ENCODE data around the gene ATF4. TPM values are rescaled to one million over a fixed set of nuclear protein-coding genes. Genes with fewer than 3 reads are reported as not detected.

ATF4 gene
- total RNA-seq, 1 donor from 2014 or later: 246 TPM

DNA sequence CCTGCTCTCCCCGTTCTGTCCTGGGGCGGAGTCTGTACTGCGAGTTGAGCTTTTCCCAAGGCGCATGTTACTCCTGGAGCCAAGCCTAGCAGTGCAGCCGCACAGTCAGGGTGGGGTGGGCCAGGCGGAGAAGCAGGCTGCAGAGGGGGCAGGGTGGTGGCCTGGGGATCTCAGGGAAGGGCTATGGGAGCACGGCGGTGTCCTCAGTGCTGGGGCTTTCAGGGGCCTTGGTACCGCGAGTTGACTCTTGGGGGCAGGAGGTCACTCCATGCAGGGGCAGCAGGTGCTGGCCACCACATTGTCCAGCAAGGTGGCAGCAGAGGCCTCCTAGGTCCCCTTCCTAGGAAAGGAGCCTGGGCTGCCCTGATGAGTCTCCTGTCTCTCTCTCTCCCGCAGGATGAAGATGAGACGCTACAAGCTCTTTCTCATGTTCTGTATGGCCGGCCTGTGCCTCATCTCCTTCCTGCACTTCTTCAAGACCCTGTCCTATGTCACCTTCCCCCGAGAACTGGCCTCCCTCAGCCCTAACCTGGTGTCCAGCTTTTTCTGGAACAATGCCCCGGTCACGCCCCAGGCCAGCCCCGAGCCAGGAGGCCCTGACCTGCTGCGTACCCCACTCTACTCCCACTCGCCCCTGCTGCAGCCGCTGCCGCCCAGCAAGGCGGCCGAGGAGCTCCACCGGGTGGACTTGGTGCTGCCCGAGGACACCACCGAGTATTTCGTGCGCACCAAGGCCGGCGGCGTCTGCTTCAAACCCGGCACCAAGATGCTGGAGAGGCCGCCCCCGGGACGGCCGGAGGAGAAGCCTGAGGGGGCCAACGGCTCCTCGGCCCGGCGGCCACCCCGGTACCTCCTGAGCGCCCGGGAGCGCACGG, 33.2 kb upstream of the ATF4 start:
- Histone ChIP-seq H3K4me1 (no peaks in the 10 kb centered on the region), H3K9me3 (no peaks in the 10 kb centered on the region), H3K36me3 (no peaks in the 10 kb centered on the region), H3K4me3 (no peak overlapping the region), H3K27me3 (no peaks in the 10 kb centered on the region), H3K27ac (no peak overlapping the region)
- no peak for TF ChIP-seq CTCF (IDR thresholded peaks at IDR 0.05)
- no peak for TF ChIP-seq POLR2A (IDR thresholded peaks at IDR 0.05)
- TF ChIP-seq POLR2AphosphoS5 (IDR thresholded peaks at IDR 0.05; ENCODE audit: insufficient read depth in 1 of 2, low read depth in 1 of 2): no peak
- intact Hi-C loops (cut with DNase I): no loop called here
- no peak for DNase-seq (ENCODE audit: extremely low spot score in 2 of 2)

DNA sequence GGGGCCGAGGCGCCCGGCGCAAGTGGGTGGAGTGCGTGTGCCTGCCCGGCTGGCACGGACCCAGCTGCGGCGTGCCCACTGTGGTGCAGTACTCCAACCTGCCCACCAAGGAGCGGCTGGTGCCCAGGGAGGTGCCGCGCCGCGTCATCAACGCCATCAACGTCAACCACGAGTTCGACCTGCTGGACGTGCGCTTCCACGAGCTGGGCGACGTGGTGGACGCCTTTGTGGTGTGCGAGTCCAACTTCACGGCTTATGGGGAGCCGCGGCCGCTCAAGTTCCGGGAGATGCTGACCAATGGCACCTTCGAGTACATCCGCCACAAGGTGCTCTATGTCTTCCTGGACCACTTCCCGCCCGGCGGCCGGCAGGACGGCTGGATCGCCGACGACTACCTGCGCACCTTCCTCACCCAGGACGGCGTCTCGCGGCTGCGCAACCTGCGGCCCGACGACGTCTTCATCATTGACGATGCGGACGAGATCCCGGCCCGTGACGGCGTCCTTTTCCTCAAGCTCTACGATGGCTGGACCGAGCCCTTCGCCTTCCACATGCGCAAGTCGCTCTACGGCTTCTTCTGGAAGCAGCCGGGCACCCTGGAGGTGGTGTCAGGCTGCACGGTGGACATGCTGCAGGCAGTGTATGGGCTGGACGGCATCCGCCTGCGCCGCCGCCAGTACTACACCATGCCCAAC, 32.4 kb upstream of the ATF4 start:
- Histone ChIP-seq H3K36me3 (no peaks in the 10 kb centered on the region), H3K27ac (no peak overlapping the region), H3K4me1 (no peaks in the 10 kb centered on the region), H3K9me3 (no peaks in the 10 kb centered on the region), H3K27me3 (no peaks in the 10 kb centered on the region), H3K4me3 (no peak overlapping the region)
- TF ChIP-seq POLR2AphosphoS5 (IDR thresholded peaks at IDR 0.05; ENCODE audit: insufficient read depth in 1 of 2, low read depth in 1 of 2) (no peak), CTCF (IDR thresholded peaks at IDR 0.05) (no peak), POLR2A (IDR thresholded peaks at IDR 0.05) (no peak)
- intact Hi-C loops (cut with DNase I): no loop called here
- no peak for DNase-seq (ENCODE audit: extremely low spot score in 2 of 2)

GRCh38 chr22:39488563-39489083, 31.7 kb upstream of the ATF4 start:
- H3K36me3 ChIP-seq: no peaks in the 10 kb centered on the region
- no peak overlapping the region for H3K27ac ChIP-seq
- H3K9me3 ChIP-seq: no peaks in the 10 kb centered on the region
- H3K27me3 ChIP-seq: no peaks in the 10 kb centered on the region
- DNase-seq (ENCODE audit: extremely low spot score in 2 of 2): no peak
- H3K4me3 ChIP-seq: no peak overlapping the region
- intact Hi-C loops (cut with DNase I): no loop called here
- TF ChIP-seq POLR2AphosphoS5 (IDR thresholded peaks at IDR 0.05; ENCODE audit: insufficient read depth in 1 of 2, low read depth in 1 of 2) (no peak), CTCF (IDR thresholded peaks at IDR 0.05) (no peak), POLR2A (IDR thresholded peaks at IDR 0.05) (no peak)
- no peaks in the 10 kb centered on the region for H3K4me1 ChIP-seq

DNA sequence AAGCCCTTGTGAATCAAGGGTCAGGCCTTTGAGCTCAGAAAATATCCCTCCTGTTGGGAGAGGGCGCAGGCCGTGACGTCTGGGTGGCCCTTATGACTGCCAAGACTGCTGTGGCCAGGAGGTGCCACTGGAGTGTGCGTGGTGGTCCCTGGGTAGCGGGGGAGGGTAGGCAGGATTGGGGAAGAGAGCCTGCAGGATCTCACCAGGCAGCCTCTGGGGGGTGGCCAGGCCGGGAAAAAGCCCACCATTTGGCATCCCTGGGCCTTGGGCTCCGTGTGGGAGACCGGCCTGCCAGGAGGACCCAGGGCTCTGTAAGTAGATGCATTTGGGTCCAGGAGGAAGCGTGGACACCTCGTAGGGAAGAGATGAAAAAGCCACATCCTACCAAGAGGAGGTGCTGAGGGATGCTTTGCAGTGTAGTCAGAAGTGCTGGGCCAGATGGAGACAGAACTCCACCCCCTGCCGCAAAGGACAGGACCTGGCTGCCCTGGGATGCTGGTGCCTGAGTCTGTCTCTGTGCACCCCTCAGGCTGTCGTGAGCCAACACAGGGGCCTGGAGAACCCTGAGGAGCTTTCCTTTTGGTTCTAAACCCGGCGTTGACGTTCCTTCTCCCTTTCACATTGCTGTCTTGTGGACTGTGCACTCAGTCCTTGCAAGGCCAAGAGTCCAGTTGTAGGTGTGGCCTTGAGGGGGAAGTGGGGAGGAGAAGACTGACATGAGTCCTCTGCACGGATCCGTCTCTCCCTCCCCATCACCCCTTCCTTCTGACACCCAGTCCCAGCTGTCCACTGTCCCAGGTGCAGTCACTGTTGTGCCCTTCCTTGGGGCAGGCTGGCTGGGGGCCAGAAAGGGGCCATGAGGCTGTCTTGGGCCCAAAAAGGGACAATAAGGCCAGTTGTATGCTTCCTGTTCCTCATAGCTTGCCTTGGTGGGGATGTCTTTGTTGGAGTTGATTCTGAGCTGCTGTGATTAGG, 31.0 kb upstream of the ATF4 start:
- Histone ChIP-seq H3K4me3 (no peak overlapping the region), H3K36me3 (no peaks in the 10 kb centered on the region), H3K27me3 (no peaks in the 10 kb centered on the region), H3K27ac (no peak overlapping the region), H3K9me3 (no peaks in the 10 kb centered on the region), H3K4me1 (no peaks in the 10 kb centered on the region)
- no peak for DNase-seq (ENCODE audit: extremely low spot score in 2 of 2)
- intact Hi-C loops (cut with DNase I): no loop called here
- TF ChIP-seq CTCF (IDR thresholded peaks at IDR 0.05): no peak
- TF ChIP-seq POLR2AphosphoS5 (IDR thresholded peaks at IDR 0.05; ENCODE audit: insufficient read depth in 1 of 2, low read depth in 1 of 2): no peak
- TF ChIP-seq POLR2A (IDR thresholded peaks at IDR 0.05): no peak

Data from vagina (tissue), 2 donors.